HPDE6-E6E7 (cell line): ENCODE measurements around the gene GRB10.

Source experiments
- DNase-seq: peaks from one replicate; pipeline ENCODE4 v3.0.0; 2011; ENCODE audit warnings: missing footprints; ENCODE audit errors: extremely low spot score

The GRB10 gene

GRCh38 chr7:50672045-50672444 lies 110.7 kb downstream of the GRB10 start:
- DNase-seq = no peak

DNA sequence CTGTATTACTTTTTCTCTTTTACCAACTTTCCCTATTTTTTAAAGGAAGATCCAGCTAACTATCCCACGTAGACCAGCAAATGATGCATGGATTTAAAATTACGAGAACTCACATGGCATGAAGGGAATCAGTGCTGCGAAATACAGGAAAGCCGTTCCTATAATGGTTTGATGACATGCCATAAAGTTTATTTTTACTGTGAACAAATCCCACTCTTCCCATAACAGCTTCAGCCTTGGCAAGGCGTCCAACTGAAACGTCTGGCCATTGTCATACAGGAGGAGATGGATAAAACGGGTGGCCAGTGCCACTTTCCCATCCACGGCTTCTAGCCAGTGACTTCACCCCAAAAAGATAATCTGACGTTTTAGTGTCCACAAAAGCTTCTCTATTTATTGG lies 111.3 kb downstream of the GRB10 start:
- DNase-seq = no peak

DNA sequence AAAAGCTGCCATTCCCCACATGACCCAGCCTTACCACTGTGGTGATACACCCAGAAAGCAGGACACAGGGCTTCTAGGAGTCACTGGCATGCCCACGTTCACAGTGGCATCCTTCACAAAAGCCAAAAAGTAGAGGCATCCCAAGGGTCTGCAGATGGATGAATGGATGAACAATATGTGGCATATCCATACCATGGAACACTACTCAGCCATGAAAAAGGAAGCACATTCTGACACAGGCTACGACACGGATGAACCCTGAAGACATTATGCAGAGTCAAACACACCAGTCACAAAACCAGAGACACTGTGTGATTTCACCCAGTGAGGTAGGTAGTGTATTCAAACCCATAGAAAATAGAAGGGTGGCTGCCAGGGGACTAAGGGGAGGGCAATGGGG lies 112.8 kb downstream of the GRB10 start:
- no peak for DNase-seq

GRCh38 chr7:50667789-50668226 lies 114.9 kb downstream of the GRB10 start:
- no peak for DNase-seq

DNA sequence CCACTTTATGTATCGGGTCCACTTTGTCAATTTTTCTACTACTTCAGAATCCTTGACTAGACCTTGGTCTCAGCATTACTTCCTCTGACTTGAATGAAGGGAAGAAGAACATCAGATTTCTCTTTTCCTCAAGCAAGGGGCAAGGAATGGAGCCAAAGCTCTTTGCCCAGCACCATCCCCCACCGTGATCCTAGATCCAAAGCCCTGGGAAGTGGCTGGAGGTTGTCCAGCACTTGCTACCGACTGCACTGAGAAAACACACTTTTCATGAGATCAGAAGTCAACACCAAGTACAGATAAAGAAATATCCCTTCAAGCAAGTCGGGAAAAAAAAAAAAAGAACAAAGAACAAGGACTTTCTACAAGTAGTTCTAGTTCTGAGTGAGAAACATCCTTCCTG lies 115.4 kb downstream of the GRB10 start:
- no peak for DNase-seq

GRCh38 chr7:50666124-50666496 lies 116.6 kb downstream of the GRB10 start:
- no peak for DNase-seq

GRCh38 chr7:50665403-50666123 lies 117.1 kb downstream of the GRB10 start:
- no peak for DNase-seq

DNA sequence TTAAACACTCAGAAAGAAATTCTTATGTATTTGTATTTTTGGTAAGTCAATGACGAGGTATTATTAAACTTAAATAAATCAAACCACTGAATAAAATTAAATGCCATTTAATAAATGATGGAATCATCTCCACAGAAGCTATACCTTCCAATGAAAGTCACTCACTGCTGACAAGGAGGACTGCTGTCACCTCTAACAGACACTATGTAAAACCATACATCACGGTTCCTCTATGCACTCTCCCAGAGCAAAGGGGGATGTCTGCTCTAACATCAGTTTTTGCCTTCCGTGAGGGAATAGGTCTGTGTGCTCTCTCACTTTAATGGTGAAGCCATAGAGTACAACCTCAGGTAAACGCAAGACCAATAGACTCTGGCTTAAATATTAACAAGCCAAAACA lies 117.8 kb downstream of the GRB10 start:
- no peak for DNase-seq

- DNase-seq = peak; percentile 88
Observed at GRCh38 chr7:50664461-50664922, 118.2 kb downstream of the GRB10 start.

DNA sequence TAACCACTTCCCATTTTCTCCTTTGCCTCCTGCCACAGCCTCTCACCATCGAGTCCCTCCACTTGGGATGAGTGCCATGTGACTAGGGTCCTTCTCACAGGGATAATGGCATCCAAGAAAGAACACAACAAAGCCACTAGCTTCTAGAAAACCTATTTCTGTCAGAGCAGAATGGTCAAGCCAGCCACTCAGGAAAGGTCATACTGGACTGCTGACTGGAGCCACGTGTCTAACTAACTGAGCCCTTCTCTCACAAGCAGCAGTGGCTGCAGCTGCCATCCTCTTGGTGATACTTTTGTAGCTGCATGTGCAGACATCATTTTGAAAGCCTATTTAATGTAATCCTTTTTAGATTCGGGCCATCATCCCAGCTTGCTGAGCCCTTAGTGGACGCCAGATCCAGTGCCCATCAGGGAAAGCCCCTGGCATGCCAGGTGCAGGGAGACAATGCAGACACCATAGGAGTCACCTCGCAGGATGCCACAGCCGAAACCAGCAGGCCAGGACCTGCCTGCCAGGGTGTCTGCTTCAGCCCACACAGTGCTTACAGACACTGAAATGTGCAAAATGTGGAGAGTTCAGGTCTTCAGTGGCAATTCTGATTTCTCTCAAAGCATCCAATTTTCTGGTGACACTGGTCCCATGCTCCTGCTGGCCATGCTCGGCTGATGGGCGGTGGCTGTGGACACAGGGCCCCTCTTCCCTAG lies 119.1 kb downstream of the GRB10 start:
- DNase-seq = peak; percentile 66

DNA sequence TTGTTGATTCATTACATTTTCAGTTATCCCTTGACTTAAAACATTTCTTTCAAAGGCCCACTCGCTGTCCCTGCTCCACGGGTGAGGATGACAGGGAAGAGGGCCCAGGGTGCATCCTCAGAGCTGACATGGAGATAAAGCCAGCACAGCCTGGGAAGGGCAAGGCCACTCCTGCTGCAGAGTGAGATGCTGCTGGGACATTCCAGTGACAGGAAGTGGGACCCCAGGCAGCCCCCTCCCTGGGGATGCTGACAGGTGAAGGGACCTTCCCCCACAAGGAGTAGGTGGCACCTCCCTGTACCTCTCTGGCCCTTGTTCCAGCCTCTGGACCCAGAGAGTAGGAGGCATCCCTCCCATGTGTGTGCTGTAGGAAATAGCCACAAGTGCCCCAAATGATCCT lies 119.7 kb downstream of the GRB10 start:
- DNase-seq = no peak

GRCh38 chr7:50662041-50662694 lies 120.5 kb downstream of the GRB10 start:
- DNase-seq = no peak

DNA sequence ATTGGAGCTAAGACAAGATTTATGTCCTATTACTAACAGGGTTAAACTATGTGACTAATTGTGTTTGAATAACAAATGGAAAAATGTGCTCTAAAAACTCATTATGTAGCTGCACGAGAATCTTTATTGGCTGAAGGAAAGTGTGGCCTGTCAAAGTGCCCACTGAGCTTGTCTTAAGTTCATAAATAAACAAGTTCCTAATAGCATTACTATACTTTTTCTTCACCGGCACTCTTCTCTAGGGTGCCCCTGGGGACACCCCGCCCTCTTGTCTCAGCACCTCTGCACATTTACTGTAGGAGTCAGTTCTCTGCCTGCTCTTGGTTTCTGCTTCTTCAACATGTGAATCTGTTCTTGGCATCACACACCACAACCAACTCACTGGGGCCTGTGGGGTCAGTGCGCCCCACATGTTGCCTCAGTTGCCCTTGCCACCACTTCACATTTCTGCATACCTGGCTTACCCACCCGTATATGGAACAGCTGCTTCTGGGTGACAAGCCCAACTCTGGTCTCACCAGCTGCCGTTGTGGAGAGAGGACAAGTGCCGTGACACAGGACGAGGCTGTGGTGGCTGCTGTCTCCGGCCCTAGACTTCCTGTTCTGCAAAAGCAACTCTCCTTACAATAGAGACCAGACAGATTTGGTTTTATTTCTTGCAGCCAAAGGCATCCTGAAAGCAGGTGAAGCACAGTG lies 121.2 kb downstream of the GRB10 start:
- DNase-seq = no peak

DNA sequence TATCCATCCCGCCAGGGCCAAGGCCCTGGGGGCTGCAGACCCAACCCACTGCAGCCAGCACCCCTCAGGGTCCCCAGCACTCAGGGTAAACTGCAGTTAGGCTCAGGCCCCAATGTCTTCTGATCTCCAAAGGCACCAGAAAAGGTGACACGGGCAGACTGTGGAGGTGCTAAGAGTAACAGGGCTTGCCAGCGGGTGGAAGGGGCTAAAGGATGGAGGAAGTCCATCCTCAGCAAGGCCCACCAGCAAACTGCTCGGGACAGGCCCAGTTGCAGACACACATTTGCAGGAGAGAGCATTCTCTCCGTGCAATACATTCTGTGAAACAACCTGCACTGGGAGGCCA lies 121.9 kb downstream of the GRB10 start:
- DNase-seq = no peak

DNA sequence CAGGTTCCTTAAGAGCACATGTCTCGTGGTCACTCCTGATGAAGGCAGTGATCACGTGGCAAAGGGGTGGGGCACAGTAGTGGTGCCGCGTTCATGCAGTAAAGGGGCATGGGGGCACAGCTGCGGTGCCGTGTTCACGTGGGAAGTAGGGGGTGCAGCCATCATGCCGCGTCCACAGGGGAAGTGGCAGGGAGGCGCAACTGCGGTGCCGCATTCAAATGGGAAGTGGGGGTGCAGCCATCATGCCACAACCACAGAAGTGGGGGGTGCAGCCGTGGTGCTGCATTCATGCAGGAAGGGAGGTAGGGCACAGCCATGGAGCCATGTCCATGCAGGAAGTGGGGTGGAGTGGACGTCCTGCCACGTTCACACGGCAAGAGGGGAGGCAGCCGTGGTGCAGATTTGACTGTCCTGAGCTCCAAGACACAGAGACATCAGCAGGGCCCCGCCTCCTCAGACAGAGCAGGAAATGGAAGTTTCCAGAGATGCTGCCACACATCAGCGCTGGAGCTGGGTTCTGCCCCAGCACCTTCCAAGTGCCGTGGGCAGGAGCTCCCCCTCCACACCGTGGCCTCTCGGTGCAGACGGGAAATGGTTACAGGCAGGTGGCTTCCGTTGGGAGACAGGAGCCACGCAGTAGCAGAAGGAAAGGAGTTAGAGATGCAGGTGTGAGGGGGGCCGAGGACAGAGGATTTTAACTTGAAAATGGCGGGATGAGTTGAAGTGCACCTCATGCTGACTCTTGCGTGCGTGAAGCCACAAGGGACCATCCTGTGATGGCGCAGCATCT lies 122.5 kb downstream of the GRB10 start:
- DNase-seq = no peak

DNA sequence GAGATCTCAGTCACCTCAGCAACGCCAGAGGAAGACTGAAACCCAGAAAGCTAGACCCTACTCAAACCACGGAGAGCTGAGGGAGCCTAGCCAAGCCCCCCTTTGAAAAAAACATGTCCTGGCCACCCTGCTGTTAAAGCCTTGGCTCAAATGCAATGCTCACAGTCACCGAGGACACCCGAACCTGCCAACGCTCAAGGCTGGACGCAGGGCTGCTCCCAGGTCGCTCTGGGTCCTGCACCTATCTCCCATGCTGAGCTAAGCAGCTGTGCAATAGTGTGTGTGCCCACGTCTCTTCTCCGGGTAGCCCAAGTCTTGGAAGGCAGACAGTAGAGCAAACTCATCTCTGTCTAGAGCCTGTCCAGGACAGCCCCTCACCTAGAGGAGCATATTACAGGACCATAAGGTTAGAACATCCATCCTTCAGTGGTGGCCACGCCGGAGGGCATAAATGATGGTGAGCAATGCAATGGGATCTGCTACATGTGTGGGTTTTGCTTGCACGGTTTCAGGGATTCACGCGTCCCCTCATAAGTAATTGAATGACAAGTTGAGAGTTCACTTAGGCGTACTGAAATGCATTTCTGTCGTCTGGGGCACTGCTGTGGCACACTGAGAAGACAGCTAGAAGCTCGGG lies 123.2 kb downstream of the GRB10 start:
- no peak for DNase-seq

DNA sequence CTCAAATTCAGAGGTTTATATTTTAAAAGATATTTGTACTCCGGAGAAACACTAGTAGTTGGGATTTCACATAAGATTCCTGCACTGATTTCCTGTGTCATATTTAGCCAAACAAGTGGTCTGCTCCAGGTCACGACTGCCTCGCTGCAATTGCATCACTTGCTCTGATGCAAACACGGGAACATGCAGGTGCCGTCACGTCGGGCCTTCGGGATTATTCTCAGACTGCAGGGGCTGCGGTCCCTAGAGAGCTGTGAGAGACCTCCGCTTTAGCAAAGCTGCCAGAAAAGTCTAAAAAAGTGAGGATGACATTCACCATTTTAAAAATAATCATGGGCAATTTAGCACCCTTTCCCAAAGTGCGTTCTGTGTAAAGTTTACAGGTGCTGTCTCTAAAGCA lies 124.0 kb downstream of the GRB10 start:
- DNase-seq = no peak

DNA sequence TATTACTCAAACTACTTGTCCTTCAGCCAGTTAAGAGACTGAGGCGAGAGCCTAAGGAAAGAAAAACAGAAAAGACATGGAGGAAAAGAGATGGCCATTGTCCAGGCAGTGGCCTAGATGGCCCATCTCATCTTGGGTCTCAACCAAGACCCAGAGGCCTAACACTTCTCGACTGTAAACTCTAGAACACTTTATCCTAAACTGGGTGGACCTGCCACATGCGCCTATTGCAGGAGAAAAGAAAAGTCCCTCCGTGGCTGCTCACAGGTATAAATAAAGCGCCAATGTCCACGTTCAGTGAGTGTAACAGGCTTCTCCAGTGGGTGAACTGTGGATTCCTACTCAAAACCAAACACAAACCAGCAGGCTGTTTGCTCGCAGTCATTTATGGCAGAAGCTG lies 124.8 kb downstream of the GRB10 start:
- DNase-seq = no peak

- DNase-seq = no peak
Observed at GRCh38 chr7:50657341-50657873, 125.3 kb downstream of the GRB10 start.

GRCh38 chr7:50656141-50656895 lies 126.4 kb downstream of the GRB10 start:
- no peak for DNase-seq
